NCI-H1694 treated with DMSO at 0.1 percent for 48 hours (cell line): ENCODE results near the gene ZNF786.
"Not testable (repeated sequence)": the region's sequence is repeated elsewhere in the genome, so short reads cannot be mapped to it uniquely, and the experiment has no call there.

Experiments used
- DNase-seq: peaks from one replicate; lab custom pipeline; 2025; lab: John Stamatoyannopoulos, UW

ZNF786 gene

GRCh38 chr7:149090397-149091195 lies at the start of gene ZNF786:
TSS of gene ZNF786 (minus strand) at chr7:149090718. CDS start at chr7:149090640, 78 bp downstream.
- peak; percentile 87 for DNase-seq

- DNase-seq, result no peak
Observed at GRCh38 chr7:149136118-149136517, 45.6 kb upstream of the ZNF786 start.

- DNase-seq, result no peak
Observed at GRCh38 chr7:149133028-149133710, 42.7 kb upstream of the ZNF786 start.

- no peak for DNase-seq
Observed at GRCh38 chr7:149130572-149131198, 40.2 kb upstream of the ZNF786 start.

- peak; percentile 50 for DNase-seq
Observed at GRCh38 chr7:149126662-149127266, 36.2 kb upstream of the ZNF786 start.

- peak; percentile 76 for DNase-seq
Observed at GRCh38 chr7:149125863-149126661, 35.5 kb upstream of the ZNF786 start, which contains the start of gene ZNF425. TSS of gene ZNF425 (minus strand) at chr7:149126324. CDS start at chr7:149126213, 111 bp downstream.

- no peak for DNase-seq
Observed at GRCh38 chr7:149125189-149125862, 34.8 kb upstream of the ZNF786 start.

GRCh38 chr7:149109969-149110368 lies 19.5 kb upstream of the ZNF786 start:
- DNase-seq, result no peak

- DNase-seq, result no peak
Observed at GRCh38 chr7:149104749-149105148, 14.2 kb upstream of the ZNF786 start.

- DNase-seq, result no peak
Observed at GRCh38 chr7:149104214-149104613, 13.7 kb upstream of the ZNF786 start.

GRCh38 chr7:149103424-149103823 lies 12.9 kb upstream of the ZNF786 start:
- no peak for DNase-seq

GRCh38 chr7:149102666-149103065 lies 12.1 kb upstream of the ZNF786 start:
- DNase-seq, result no peak

GRCh38 chr7:149100821-149101220 lies 10.3 kb upstream of the ZNF786 start:
- no peak for DNase-seq

GRCh38 chr7:149099058-149099457 lies 8.5 kb upstream of the ZNF786 start:
- no peak for DNase-seq

GRCh38 chr7:149097088-149097487 lies 6.6 kb upstream of the ZNF786 start:
- DNase-seq, result no peak

GRCh38 chr7:149093228-149093627 lies 2.7 kb upstream of the ZNF786 start:
- no peak for DNase-seq

GRCh38 chr7:149092244-149092643 lies 1.7 kb upstream of the ZNF786 start:
- not testable (repeated sequence) for DNase-seq

GRCh38 chr7:149087376-149087775 lies 3.1 kb downstream of the ZNF786 start:
- no peak for DNase-seq

GRCh38 chr7:149085866-149086265 lies 4.7 kb downstream of the ZNF786 start:
- no peak for DNase-seq

- no peak for DNase-seq
Observed at GRCh38 chr7:149084407-149084806, 6.1 kb downstream of the ZNF786 start.

GRCh38 chr7:149081914-149082313 lies 8.6 kb downstream of the ZNF786 start:
- DNase-seq, result no peak
